ENCODE measurements around the gene MACROD2.
A peak's percentile ranks its signal among the peaks of the same experiment; 100 is the strongest.

The MACROD2 gene

GRCh38 chr20:15396026-15396425 lies 1400.7 kb downstream of the MACROD2 start:
- TF ChIP-seq ZNF70 (CRISPR knock-in tag; IDR thresholded peaks at IDR 0.05) (no peak), ARNTL (CRISPR knock-in tag; IDR thresholded peaks at IDR 0.05; ENCODE audit: borderline replicate concordance, low read depth) (no peak), ZNF8 (CRISPR knock-in tag; IDR thresholded peaks at IDR 0.05) (no peak), TCF4 (CRISPR knock-in tag; IDR thresholded peaks at IDR 0.05; ENCODE audit: borderline replicate concordance) (no peak), CREB5 (CRISPR knock-in tag; IDR thresholded peaks at IDR 0.05; ENCODE audit: low read depth) (no peak), POU6F1 (CRISPR knock-in tag; IDR thresholded peaks at IDR 0.05; ENCODE audit: borderline replicate concordance, low read depth) (no peak), SNAI2 (CRISPR knock-in tag; IDR thresholded peaks at IDR 0.05) (no peak)
- no peak for ATAC-seq

- peak; percentile 42 for ATAC-seq
- TF ChIP-seq ISL1 (CRISPR knock-in tag; IDR thresholded peaks at IDR 0.05) (0 out of 2 replicates have a peak, but pooled peaks have one; percentile 17), ESRRG (CRISPR knock-in tag; IDR thresholded peaks at IDR 0.05) (no peak)
Observed at GRCh38 chr20:15396900-15397299, 1401.6 kb downstream of the MACROD2 start.

- no peak for TF ChIP-seq ISL1 (CRISPR knock-in tag; IDR thresholded peaks at IDR 0.05)
- TF ChIP-seq CREB5 (CRISPR knock-in tag; IDR thresholded peaks at IDR 0.05; ENCODE audit: low read depth) = no peak
- no peak for TF ChIP-seq GLIS3 (CRISPR knock-in tag; IDR thresholded peaks at IDR 0.05)
- no peak for TF ChIP-seq OSR1 (CRISPR knock-in tag; IDR thresholded peaks at IDR 0.05)
- no peak for TF ChIP-seq ZNF565 (CRISPR knock-in tag; conservative IDR thresholded peaks at IDR 0.05; ENCODE audit: low read depth)
- no peak for TF ChIP-seq POU6F1 (CRISPR knock-in tag; IDR thresholded peaks at IDR 0.05; ENCODE audit: borderline replicate concordance, low read depth)
- no peak for TF ChIP-seq TOX (CRISPR knock-in tag; IDR thresholded peaks at IDR 0.05; ENCODE audit: borderline replicate concordance)
- TF ChIP-seq ZFP3 (CRISPR knock-in tag; IDR thresholded peaks at IDR 0.05) = no peak
- no peak for TF ChIP-seq CSDC2 (CRISPR knock-in tag; IDR thresholded peaks at IDR 0.05)
- TF ChIP-seq ARNTL (CRISPR knock-in tag; IDR thresholded peaks at IDR 0.05; ENCODE audit: borderline replicate concordance, low read depth) = no peak
- TF ChIP-seq BACH2 (CRISPR knock-in tag; IDR thresholded peaks at IDR 0.05; ENCODE audit: borderline replicate concordance) = no peak
- no peak for TF ChIP-seq ZNF8 (CRISPR knock-in tag; IDR thresholded peaks at IDR 0.05)
- TF ChIP-seq ESRRG (CRISPR knock-in tag; IDR thresholded peaks at IDR 0.05) = no peak
- no peak for TF ChIP-seq SNAI2 (CRISPR knock-in tag; IDR thresholded peaks at IDR 0.05)
- TF ChIP-seq RARB (CRISPR knock-in tag; IDR thresholded peaks at IDR 0.05) = no peak
- TF ChIP-seq PPARA (CRISPR knock-in tag; IDR thresholded peaks at IDR 0.05; ENCODE audit: borderline replicate concordance) = no peak
- no peak for ATAC-seq
Observed at GRCh38 chr20:15399781-15400180, 1404.5 kb downstream of the MACROD2 start.

- TF ChIP-seq CSDC2 (CRISPR knock-in tag; IDR thresholded peaks at IDR 0.05) (no peak), ZNF70 (CRISPR knock-in tag; IDR thresholded peaks at IDR 0.05) (no peak), TOX (CRISPR knock-in tag; IDR thresholded peaks at IDR 0.05; ENCODE audit: borderline replicate concordance) (no peak), PATZ1 (CRISPR knock-in tag; IDR thresholded peaks at IDR 0.05; ENCODE audit: borderline replicate concordance) (no peak)
- ATAC-seq = no peak
Observed at GRCh38 chr20:15406072-15406471, 1410.8 kb downstream of the MACROD2 start.
